Measurements from ENCODE around the gene LRRC27.
"Not testable (repeated sequence)": the region's sequence is repeated elsewhere in the genome, so short reads cannot be mapped to it uniquely, and the experiment has no call there.

Gene LRRC27

DNA sequence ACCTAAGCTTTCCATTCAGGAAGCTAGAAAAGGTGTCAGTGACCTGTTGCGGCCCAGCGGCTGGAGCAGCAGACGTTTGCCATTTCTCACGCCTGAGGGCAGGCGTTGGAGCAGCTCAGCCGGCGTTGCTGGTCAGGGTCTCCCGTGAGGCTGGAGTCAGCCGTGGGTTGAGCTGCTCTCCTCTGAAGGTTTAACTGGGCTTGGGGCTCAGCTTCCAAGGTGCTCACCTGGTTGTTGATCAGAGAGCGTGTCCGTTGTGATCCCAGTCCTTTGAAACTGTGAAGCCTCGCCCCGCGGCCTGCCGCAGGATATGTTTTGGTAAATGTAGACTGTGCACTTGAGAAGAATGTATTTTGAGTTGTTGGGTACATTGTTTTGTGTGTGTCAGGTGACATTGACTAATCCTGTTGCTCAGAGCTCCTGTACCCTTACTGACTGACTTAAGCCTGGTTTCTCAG lies 44.4 kb downstream of the LRRC27 start:
- DNase-seq = no peak

GRCh38 chr10:132377326-132377725 lies 45.3 kb downstream of the LRRC27 start:
- no peak for DNase-seq

DNA sequence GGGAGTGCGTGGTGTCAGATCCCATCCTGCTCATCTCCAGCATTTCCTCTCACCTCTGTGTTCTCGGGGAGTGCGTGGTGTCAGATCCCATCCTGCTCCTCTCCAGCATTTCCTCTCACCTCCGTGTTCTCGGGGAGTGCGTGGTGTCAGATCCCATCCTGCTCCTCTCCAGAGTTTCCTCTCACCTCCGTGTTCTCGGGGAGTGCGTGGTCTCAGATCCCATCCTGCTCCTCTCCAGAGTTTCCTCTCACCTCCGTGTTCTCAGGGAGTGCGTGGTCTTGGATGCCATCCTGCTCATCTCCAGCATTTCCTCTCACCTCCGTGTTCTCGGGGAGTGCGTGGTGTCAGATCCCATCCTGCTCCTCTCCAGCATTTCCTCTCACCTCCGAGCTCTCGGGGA lies 47.0 kb downstream of the LRRC27 start:
- DNase-seq = not testable (repeated sequence)

DNA sequence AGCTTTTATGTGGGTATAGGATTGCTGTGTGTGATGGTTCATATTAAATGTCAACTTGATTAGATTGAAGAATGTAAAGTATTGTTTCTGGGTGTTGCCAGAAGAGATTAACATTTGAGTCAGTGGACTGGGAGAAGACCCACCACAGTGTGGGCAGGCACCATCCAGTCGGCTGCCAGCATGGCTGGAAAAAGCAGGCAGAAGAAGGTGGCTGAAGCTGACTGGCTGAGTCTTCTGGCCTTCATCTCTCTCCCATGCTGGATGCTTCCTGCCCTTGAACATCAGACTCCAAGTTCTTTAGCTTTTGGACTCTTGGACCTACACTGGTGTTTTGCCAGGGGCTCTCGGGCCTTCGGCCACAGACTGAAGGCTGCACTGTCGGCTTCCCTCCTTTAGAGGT lies 49.0 kb downstream of the LRRC27 start:
- not testable (repeated sequence) for DNase-seq

GRCh38 chr10:132381741-132382140 lies 49.7 kb downstream of the LRRC27 start:
- no peak for DNase-seq

DNA sequence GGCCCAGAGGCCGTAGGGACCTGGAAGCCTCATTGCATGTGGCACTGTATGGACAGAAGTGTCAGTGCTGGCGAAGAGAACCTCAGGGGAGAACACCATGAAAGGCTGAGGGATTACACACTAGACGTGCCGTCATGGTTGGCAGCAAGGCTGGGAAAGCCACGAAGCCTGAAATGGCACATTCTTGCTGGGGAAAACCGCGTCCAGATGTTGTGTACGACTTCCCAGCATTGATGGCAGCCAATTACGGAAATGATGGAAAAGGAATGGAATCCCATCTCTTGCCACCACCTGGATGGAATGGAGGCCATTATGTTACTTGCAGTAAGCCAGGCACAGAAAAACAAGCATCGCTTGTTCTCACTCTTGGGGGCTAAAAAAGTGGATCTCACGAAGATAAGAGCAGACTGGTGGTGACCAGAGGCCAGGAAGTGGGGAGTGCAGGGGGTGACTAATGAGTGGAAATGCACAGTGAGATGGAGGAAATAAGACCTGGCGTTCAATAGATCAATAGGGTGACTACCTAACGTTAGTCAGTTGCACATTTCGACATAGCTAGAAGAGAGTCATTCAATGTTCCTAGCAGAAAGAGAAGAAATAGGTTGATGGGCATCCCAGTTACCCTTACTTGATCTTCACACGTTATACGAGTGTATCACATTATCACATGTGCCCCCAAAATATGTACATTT lies 50.4 kb downstream of the LRRC27 start:
- DNase-seq = no peak

- DNase-seq = no peak
Observed at GRCh38 chr10:132383101-132383500, 51.1 kb downstream of the LRRC27 start.

GRCh38 chr10:132383751-132384196 lies 51.8 kb downstream of the LRRC27 start:
- no peak for DNase-seq

- no peak for DNase-seq
Observed at GRCh38 chr10:132384618-132385388, 52.8 kb downstream of the LRRC27 start.

DNA sequence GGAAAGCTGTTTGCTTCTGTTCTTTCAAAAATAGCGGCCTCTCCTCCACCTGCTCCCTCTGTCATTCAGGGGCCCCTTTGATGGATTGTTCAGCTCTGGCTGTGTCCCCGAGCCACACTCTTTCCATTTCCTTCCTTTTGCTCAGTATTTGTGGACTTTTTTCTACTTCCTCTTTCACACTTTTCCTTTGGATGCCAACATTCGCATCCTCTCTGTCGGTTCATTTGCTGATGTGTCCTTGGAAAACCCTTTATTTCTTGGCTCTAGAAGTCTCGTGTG lies 53.3 kb downstream of the LRRC27 start:
- no peak for DNase-seq

DNA sequence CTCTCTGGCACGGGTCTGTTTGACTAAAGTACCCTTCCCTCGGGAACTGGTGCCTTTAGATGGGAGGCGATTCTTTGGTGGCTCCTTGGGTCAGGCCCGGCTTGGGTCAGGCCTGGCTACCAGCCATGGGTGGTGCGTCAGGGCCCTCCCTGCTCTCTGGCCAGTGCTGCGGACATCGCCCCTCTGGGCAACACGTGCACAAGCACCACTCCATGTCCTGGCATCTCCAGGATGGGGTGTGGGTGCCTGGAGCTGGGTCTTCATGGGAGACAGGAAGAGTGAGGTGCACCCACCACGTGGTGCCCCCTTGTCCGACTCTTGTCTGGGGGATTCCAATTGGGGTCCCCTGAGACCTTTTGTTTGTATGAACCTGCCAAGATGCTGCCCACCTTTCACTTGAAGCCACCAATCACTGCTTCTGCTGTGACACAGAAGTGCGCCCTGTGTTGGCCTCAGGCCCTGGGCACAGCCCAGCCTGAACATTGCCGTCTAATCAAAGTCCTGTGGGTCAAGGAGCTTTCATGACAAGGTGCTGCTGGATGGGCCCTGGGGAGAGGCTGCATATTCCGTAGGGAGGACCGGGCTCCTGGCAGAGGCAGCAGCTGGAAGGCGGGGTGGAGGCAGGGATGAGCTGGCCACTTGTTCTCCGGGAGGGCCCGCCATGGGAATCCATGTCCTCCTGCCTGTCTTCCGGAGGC lies 53.9 kb downstream of the LRRC27 start:
- DNase-seq = no peak

- no peak for DNase-seq
Observed at GRCh38 chr10:132386419-132386831, 54.4 kb downstream of the LRRC27 start.

DNA sequence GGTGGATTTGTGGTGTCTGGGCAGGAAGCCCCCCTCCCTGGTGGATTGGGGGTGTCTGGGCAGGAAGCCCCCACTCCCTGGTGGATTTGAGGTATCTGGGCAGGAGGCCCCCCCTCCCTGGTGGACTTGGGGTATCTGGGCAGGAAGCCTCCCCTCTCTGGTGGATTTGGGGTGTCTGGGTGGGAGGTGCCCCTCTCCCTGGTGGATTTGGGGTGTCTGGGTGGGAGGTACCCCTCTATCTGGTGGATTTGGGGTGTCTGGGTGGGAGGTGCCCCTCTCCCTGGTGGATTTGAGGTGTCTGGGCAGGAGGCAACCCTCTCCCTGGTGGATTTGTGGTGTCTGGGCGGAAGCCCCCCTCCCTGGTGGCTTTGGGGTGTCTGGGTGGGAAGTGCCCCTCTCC lies 54.9 kb downstream of the LRRC27 start:
- not testable (repeated sequence) for DNase-seq

DNA sequence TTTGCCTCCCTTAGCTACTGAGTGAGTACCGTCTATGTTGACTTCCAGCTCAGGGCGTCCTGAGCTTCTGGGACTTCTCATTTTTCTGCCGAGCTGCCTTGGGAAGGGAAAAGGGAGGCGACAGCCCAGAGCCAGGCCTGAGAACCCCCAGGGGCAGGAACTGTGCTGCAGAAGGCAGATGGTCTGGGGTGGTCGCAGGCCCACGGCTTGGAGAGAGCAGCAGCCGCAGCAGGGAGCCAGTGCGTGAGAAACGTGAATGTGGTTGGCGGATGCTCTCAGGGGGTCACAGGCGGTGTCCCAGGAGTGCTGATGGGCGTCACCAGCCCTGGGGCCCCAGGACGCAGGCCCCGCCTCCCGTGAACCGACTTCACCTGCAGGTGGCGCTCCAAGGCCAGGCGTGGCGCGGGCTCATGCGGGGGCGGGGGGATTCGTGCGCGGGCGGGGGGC lies 55.8 kb downstream of the LRRC27 start:
- DNase-seq = no peak

GRCh38 chr10:132388891-132389432 lies 57.0 kb downstream of the LRRC27 start:
- DNase-seq = no peak

- DNase-seq = no peak
Observed at GRCh38 chr10:132389433-132390169, 57.6 kb downstream of the LRRC27 start.

DNA sequence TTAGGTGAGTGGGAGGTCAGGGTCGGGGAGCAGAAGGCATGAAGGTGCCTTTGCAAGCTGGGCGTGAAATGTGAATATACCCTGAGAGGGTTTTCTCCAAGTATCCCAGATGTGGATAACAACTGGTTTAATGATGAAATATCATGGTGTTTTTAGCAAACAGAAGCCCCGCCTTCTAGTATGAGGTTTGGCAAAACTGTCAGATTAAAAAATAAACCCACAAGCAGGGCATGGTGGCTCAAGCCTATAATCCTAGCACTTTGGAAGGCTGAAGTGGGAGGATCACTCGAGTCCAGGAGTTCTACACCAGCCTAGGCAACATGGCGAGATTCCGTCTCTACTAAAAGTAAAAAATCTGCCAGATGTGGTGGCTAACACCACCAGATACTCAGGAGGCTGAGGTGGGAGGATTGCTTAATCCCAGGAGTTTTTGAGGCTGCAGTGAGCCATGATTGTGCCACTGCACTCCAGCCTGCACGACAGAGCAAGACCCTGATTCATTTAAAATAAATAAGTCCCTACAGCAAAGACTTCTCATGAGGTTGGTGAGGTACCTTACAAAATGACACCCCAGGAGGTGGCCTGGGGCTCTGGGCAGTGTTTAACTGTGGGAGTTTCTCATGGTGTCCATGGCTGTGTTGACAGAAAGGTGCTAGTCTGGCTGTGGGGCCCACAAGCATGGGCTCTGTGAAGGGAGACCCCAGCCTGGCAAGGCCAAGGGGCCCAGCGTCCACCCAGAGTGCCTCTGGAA lies 58.4 kb downstream of the LRRC27 start:
- no peak for DNase-seq

DNA sequence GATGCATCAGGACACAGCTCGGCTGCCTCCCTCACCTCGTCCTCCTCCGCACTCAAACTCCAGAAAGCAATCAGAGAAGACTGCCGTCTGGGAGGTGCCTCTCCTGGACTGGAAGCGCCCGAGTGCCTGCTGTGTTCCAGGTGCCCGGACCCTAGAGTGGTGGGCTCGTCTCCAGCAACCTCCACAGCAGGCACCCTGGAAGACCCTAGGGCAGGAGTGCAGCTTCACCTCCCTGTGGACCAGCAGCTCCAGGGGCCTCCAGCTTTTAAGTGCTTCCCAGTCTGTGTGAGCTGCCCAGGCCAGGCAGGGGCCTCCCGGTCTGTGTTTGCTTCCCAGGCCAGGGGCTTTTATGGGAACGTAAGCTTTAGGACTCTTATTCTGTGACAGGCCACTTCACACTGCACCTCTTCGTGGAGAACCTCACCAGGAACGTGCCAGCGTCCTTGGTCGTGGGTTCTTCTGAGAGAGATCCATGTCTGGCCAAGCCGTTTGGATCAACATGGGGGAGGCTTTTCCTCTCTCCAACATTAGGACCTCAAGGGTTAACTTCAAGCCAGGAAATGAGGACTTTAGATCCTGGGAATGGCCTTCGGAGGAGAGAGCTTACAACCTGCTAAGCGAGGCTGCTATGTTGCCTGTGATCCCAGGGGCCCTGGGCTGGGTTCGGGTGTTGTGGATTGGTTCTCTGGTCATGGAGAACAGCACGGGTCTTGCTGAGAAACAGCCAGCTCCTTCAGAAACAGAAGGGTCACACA lies 59.1 kb downstream of the LRRC27 start:
- DNase-seq = no peak

DNA sequence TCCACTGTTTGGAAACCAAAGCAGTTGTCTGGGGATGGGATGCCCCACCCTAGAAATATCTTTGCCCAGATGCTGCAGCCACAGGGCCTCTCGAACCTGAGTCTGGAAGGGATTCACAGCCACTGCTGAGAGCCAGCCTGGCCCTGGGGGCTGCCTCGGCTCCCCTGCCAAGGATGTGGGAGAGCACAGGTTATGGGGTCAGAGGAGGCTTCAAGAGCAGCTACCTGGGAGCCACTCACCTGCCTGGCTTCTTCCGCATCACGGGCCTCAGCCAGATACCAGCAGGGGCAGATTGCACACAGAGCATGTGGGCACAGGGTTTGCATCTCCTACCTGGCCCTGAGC lies 59.7 kb downstream of the LRRC27 start:
- DNase-seq = no peak

DNA sequence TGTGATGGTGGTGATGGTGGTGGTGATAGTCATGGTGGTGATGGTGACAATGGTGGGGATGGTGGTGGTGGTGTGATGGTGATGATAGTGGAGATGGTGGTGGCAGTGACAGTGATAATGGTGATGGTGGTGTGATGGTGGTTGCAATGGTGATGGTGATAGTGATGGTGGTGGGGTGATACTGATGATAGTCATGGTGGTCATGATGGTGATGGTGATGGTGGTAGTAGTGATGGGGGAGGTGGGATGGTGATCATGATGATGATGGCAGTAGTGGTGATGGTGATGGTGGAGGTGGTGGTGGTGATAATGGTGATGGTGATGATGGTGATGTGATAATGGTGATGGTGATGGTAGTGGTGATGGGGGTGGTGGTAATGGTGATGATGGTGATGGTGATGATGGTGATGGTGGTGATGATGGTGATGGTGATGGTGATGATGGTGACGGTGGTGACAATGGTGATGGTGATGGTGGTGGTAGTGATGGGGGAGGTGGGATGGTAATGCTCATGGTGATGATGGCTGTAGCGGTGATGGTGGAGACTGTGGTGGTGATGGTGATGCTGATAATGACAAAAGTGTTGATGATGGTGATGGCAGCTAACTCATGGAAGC lies 60.3 kb downstream of the LRRC27 start:
- no peak for DNase-seq

All from NCI-H774 (cell line).